ENCODE measurements around the gene RGS9BP. TPM values are rescaled to one million over a fixed set of nuclear protein-coding genes. Genes with fewer than 3 reads are reported as not detected.
A peak's percentile ranks its signal among the peaks of the same experiment; 100 is the strongest.
"Not testable (repeated sequence)": the region's sequence is repeated elsewhere in the genome, so short reads cannot be mapped to it uniquely, and the experiment has no call there.

Gene RGS9BP
- total RNA-seq, 1 experiment from 2014 or later = 0.69 TPM

- DNase-seq (ENCODE audit: low read depth) = no peak
These were observed 3.6 kb upstream of the RGS9BP start for GRCh38 chr19:32671883-32672593.

GRCh38 chr19:32672841-32673240, 2.8 kb upstream of the RGS9BP start:
- no peak for DNase-seq (ENCODE audit: low read depth)

GRCh38 chr19:32673573-32673972, 2.1 kb upstream of the RGS9BP start:
- DNase-seq (ENCODE audit: low read depth) = no peak

- DNase-seq (ENCODE audit: low read depth) = no peak
These were observed 1.3 kb upstream of the RGS9BP start for GRCh38 chr19:32674153-32674930.

GRCh38 chr19:32674931-32675719, 523 bp upstream of the RGS9BP start, which contains the start of gene ANKRD27:
ANKRD27 (minus strand) TSS chr19:32675180; CDS start chr19:32659015, 16,165 bp downstream.
- peak; percentile 96 for DNase-seq (ENCODE audit: low read depth)

- no peak for DNase-seq (ENCODE audit: low read depth)
These were observed 692 bp downstream of the RGS9BP start for GRCh38 chr19:32676186-32676894.

GRCh38 chr19:32676895-32677359, 1.3 kb downstream of the RGS9BP start:
- DNase-seq (ENCODE audit: low read depth) = no peak

GRCh38 chr19:32677657-32678056, 2.0 kb downstream of the RGS9BP start:
- peak; percentile 44 for DNase-seq (ENCODE audit: low read depth)

GRCh38 chr19:32680986-32681385, 5.3 kb downstream of the RGS9BP start:
- no peak for DNase-seq (ENCODE audit: low read depth)

- DNase-seq (ENCODE audit: low read depth) = no peak
These were observed 6.7 kb downstream of the RGS9BP start for GRCh38 chr19:32682317-32682716.

GRCh38 chr19:32686847-32687475, 11.3 kb downstream of the RGS9BP start:
- DNase-seq (ENCODE audit: low read depth) = no peak

GRCh38 chr19:32687681-32688080, 12.0 kb downstream of the RGS9BP start:
- no peak for DNase-seq (ENCODE audit: low read depth)

- DNase-seq (ENCODE audit: low read depth) = no peak
These were observed 12.7 kb downstream of the RGS9BP start for GRCh38 chr19:32688311-32688710.

- peak; percentile 87 for DNase-seq (ENCODE audit: low read depth)
These were observed 15.8 kb downstream of the RGS9BP start, which contains the start of gene NUDT19 for GRCh38 chr19:32691291-32691951. NUDT19 (plus strand) TSS chr19:32691821; CDS start chr19:32691961, 140 bp downstream.

GRCh38 chr19:32691952-32692726, 16.5 kb downstream of the RGS9BP start:
- DNase-seq (ENCODE audit: low read depth) = peak; percentile 69

- peak; percentile 11 for DNase-seq (ENCODE audit: low read depth)
These were observed 17.0 kb downstream of the RGS9BP start for GRCh38 chr19:32692727-32693061.

GRCh38 chr19:32693151-32694108, 17.8 kb downstream of the RGS9BP start:
- peak; percentile 35 for DNase-seq (ENCODE audit: low read depth)

- not testable (repeated sequence) for DNase-seq (ENCODE audit: low read depth)
These were observed 18.7 kb downstream of the RGS9BP start for GRCh38 chr19:32694316-32694715.
